Measurements from ENCODE around the gene GADD45G. TPM values are rescaled to one million over a fixed set of nuclear protein-coding genes. Genes with fewer than 3 reads are reported as not detected.

Gene GADD45G
- total and polyA plus RNA-seq, 2 of the 8 experiments (the other 6 are each of a cell fraction or from before 2014, with no cell fraction given), result 7.0 to 11.4 TPM

DNA sequence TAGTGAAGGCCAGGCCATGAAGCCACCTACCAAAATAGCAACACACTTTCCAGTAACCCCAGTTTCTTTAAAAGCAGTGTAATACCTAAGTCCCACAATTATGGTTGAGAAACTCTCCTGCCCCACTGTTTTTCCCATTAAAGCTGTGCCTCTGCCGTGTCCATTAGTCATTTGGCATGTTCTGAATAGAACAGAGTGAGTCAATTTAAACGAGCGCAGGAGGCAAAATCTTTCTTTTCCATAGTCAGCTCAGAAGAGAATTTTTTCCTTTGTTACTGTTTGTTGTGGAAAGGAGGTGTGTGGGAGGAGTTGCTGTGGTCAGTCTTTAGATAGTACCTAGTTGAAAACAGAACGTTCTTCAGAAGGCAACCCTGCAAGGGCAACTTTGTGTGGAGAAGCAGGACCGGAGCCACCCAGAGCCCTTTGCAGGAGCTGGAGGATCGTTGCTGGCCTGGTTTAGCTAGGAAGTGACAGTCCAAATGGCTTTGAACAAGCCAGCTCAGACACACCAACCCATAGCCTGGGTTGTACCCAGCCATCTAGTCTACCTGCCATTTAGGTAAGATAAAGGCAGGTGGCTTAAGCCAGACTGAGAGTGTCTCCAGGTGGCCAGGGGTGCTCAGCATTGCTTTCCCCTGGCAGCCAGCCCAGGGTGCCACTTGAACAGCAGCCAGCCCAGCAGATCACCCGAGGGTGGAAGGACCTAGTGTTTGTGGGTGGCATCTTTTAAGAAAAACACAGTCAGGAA lies 30.4 kb downstream of the GADD45G start:
- Histone ChIP-seq H3K14ac (ENCODE audit: insufficient read length) (no peak overlapping the region), H3K9ac (replicated peaks in 1 of 4; ENCODE audit: extremely low read depth in 1 of 4, low read depth in 3 of 4, low read length in 3 of 4) (no peak overlapping the region), H4K91ac (replicated peaks; ENCODE audit: insufficient read length, low read length) (no peak overlapping the region), H3K27me3 (replicated peaks in 1 of 4; ENCODE audit: control insufficient read depth in 3 of 4, extremely low read depth in 1 of 4, insufficient read depth in 3 of 4, low read length in 3 of 4) (peaks cover 0 to 2% (median 0%) of the 10 kb centered on the region in 4 experiments; a peak in 2 of 7 replicates), H4K20me1 (replicated peaks in 1 of 2; ENCODE audit: control insufficient read depth in 1 of 2, insufficient read depth in 2 of 2, low read length in 2 of 2) (no peaks in the 10 kb centered on the region), H3K4me1 (replicated peaks in 1 of 4; ENCODE audit: control insufficient read depth in 3 of 4, insufficient read depth in 4 of 4, low read length in 3 of 4) (peaks cover 0 to 5% (median 0%) of the 10 kb centered on the region in 4 experiments; a peak in 4 of 7 replicates), H2BK20ac (ENCODE audit: low read length) (no peak overlapping the region), H2AFZ (ENCODE audit: low read length) (no peak overlapping the region), H3K23me2 (ENCODE audit: low read depth, low read length) (no peaks in the 10 kb centered on the region), H3K4ac (replicated peaks; ENCODE audit: insufficient read length, low read depth, low read length) (no peak overlapping the region), H3K9me3 (ENCODE audit: insufficient read depth in 2 of 2, low read depth in 1 of 2, low read length in 1 of 2) (no peaks in the 10 kb centered on the region), H4K5ac (ENCODE audit: insufficient read length, low read depth, low read length) (no peak overlapping the region), H3K4me2 (ENCODE audit: insufficient read depth in 1 of 2, low read depth in 2 of 2, low read length in 2 of 2) (no peak overlapping the region), H2BK5ac (ENCODE audit: low read depth, low read length) (peak overlapping the region; percentile 35), H2BK15ac (ENCODE audit: low read length) (peak overlapping the region; percentile 29; the same call in 1 of the 2 replicates), H3K79me1 (ENCODE audit: low read depth, low read length) (no peaks in the 10 kb centered on the region), H4K8ac (ENCODE audit: extremely low read depth, insufficient read depth, low read length) (no peak overlapping the region), H2AK5ac (ENCODE audit: low read depth, low read length) (no peak overlapping the region), H3K4me3 (ENCODE audit: extremely low read depth in 1 of 4, insufficient read depth in 2 of 4, low read depth in 3 of 4, low read length in 4 of 4) (no peak overlapping the region), H3K18ac (ENCODE audit: extremely low read depth, low read length) (no peak overlapping the region), H3K23ac (ENCODE audit: insufficient read length) (no peak overlapping the region), H3K56ac (replicated peaks; ENCODE audit: insufficient read length, low read depth, low read length) (no peak overlapping the region), H3K79me2 (ENCODE audit: control insufficient read depth in 1 of 2, insufficient read depth in 2 of 2, low read length in 2 of 2) (no peaks in the 10 kb centered on the region), H2BK12ac (ENCODE audit: low read depth, low read length) (no peak overlapping the region), H3K36me3 (ENCODE audit: control insufficient read depth in 2 of 4, insufficient read depth in 4 of 4, low read length in 3 of 4) (no peaks in the 10 kb centered on the region), H2BK120ac (replicated peaks; ENCODE audit: low read depth, low read length) (no peak overlapping the region), H3K27ac (ENCODE audit: low read depth, low read length) (no peak overlapping the region)
- ChIA-PET CTCF (ENCODE audit: partially characterized antibody) (interaction anchor here (1.3 to 2.9 kb wide), 3 partner anchors 15 to 32 kb away, joined by 4 to 15 read pairs (median 7); no protein-coding TSS in a partner anchor), POLR2A (ENCODE audit: partially characterized antibody) (interaction anchor here (0.9 to 2.1 kb wide), 2 partner anchors 9 to 30 kb away, joined by 3 to 6 read pairs; partner anchors contain the start of gene GADD45G)
- WGBS, 2 experiments (ENCODE audit: extremely low coverage in 1 of 2, insufficient coverage in 1 of 2, insufficient read length in 1 of 2, insufficient replicate concordance in 2 of 2, low coverage in 1 of 2, low lambda C conversion rate in 2 of 2, missing lambda C conversion rate in 1 of 2), result 89% methylated on average over 7 of the region's 7 CpGs; no CpG with 5 or more reads in 1 of the 2 experiments
- DNase-seq (ENCODE audit: low read depth in 1 of 2, low spot score in 2 of 2) (no peak), FAIRE-seq (no peak)
- TF ChIP-seq EP300 (IDR thresholded peaks at IDR 0.05; ENCODE audit: borderline replicate concordance in 1 of 2, low read depth in 2 of 2, low read length in 2 of 2) (no peak), POLR2A (IDR thresholded peaks at IDR 0.05; ENCODE audit: control extremely low read depth in 1 of 2, low read depth in 2 of 2, low read length in 2 of 2) (no peak), CHD1 (IDR thresholded peaks at IDR 0.05; ENCODE audit: low read depth, low read length) (no peak)
- TF ChIP-seq, protein P1, sequence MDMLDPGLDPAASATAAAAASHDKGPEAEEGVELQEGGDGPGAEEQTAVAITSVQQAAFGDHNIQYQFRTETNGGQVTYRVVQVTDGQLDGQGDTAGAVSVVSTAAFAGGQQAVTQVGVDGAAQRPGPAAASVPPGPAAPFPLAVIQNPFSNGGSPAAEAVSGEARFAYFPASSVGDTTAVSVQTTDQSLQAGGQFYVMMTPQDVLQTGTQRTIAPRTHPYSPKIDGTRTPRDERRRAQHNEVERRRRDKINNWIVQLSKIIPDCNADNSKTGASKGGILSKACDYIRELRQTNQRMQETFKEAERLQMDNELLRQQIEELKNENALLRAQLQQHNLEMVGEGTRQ (IDR thresholded peaks at IDR 0.05; ENCODE audit: low read length), result no peak
